ENCODE data around the gene EMC7.
A peak's percentile ranks its signal among the peaks of the same experiment; 100 is the strongest.

Gene EMC7

DNA sequence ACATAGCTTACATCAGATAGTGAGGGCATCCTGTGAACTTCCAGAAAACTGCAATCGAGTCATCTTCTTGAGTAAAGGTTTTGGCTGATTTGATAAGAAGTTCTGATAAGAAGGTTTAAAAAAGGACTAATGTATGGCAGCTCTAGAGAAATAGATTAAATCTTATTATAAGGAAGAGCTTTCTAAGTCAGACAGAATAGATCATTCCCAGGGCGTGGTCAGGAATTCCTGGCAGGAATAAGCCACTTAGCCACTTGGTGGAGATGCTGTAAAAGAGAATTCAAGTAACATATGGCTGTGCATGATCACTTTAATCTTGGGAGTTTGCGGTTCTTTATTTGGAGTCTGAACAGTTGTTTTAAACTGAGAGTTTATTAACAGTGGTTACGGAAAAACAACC lies 17.6 kb upstream of the EMC7 start:
- H3K27me3 ChIP-seq (ENCODE audit: control insufficient read depth, insufficient read depth, low read length): no peaks in the 10 kb centered on the region
- no peak overlapping the region for H3K4me3 ChIP-seq (ENCODE audit: low read depth, low read length)
- H3K27ac ChIP-seq (ENCODE audit: low read depth, low read length): no peak overlapping the region
- H3K9ac ChIP-seq (ENCODE audit: low read depth, low read length): no peak overlapping the region
- no peaks in the 10 kb centered on the region for H3K36me3 ChIP-seq (ENCODE audit: control insufficient read depth, insufficient read depth, low read length)
- H3K9me3 ChIP-seq (ENCODE audit: control insufficient read depth, insufficient read depth, low read length): no peaks in the 10 kb centered on the region
- H3K4me1 ChIP-seq (ENCODE audit: control insufficient read depth, insufficient read depth, low read length): no peaks in the 10 kb centered on the region

- Histone ChIP-seq H3K36me3 (ENCODE audit: control insufficient read depth, insufficient read depth, low read length) (no peaks in the 10 kb centered on the region), H3K9me3 (ENCODE audit: control insufficient read depth, insufficient read depth, low read length) (no peaks in the 10 kb centered on the region), H3K4me3 (ENCODE audit: low read depth, low read length) (no peak overlapping the region), H3K4me1 (ENCODE audit: control insufficient read depth, insufficient read depth, low read length) (no peaks in the 10 kb centered on the region), H3K27ac (ENCODE audit: low read depth, low read length) (no peak overlapping the region), H3K9ac (ENCODE audit: low read depth, low read length) (no peak overlapping the region), H3K27me3 (ENCODE audit: control insufficient read depth, insufficient read depth, low read length) (no peaks in the 10 kb centered on the region)
Measured at GRCh38 chr15:34116620-34117019, 15.0 kb upstream of the EMC7 start.

DNA sequence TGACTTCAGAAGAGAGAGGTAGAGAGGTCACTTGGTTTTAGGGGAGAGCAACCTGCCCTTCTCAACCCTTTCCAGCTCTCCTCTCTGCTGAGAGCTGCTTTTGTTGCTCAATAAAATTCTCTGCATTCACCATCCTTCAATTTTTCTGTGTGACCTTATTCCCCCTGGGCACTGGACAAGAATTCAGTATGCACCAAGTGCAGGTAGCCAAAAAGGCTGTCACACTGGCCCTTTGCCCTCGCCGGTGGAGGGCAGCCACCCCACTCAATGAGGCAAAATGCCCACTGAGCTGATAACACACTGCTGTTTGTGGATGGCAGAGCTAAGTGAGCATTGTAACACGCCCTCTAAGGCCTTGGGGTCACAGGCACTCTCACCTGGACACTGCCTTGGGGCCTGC lies 13.1 kb upstream of the EMC7 start:
- Histone ChIP-seq H3K4me1 (ENCODE audit: control insufficient read depth, insufficient read depth, low read length) (peaks cover 4% of the 10 kb centered on the region; the same call in 1 of the 2 replicates), H3K36me3 (ENCODE audit: control insufficient read depth, insufficient read depth, low read length) (no peaks in the 10 kb centered on the region), H3K27ac (ENCODE audit: low read depth, low read length) (no peak overlapping the region), H3K4me3 (ENCODE audit: low read depth, low read length) (no peak overlapping the region), H3K27me3 (ENCODE audit: control insufficient read depth, insufficient read depth, low read length) (no peaks in the 10 kb centered on the region), H3K9ac (ENCODE audit: low read depth, low read length) (no peak overlapping the region), H3K9me3 (ENCODE audit: control insufficient read depth, insufficient read depth, low read length) (no peaks in the 10 kb centered on the region)

GRCh38 chr15:34114215-34114614 lies 12.6 kb upstream of the EMC7 start:
- Histone ChIP-seq H3K27ac (ENCODE audit: low read depth, low read length) (no peak overlapping the region), H3K9ac (ENCODE audit: low read depth, low read length) (no peak overlapping the region)

GRCh38 chr15:34111488-34111887 lies 9.8 kb upstream of the EMC7 start:
- Histone ChIP-seq H3K9ac (ENCODE audit: low read depth, low read length) (no peak overlapping the region), H3K9me3 (ENCODE audit: control insufficient read depth, insufficient read depth, low read length) (no peaks in the 10 kb centered on the region), H3K4me1 (ENCODE audit: control insufficient read depth, insufficient read depth, low read length) (peaks cover 4% of the 10 kb centered on the region; the same call in 1 of the 2 replicates), H3K27ac (ENCODE audit: low read depth, low read length) (no peak overlapping the region), H3K27me3 (ENCODE audit: control insufficient read depth, insufficient read depth, low read length) (no peaks in the 10 kb centered on the region), H3K36me3 (ENCODE audit: control insufficient read depth, insufficient read depth, low read length) (no peaks in the 10 kb centered on the region), H3K4me3 (ENCODE audit: low read depth, low read length) (no peak overlapping the region)

More at GRCh38 chr15:34114215-34114614, 12.6 kb upstream of the EMC7 start:
- H3K4me3 ChIP-seq (ENCODE audit: low read depth, low read length): no peak overlapping the region
- no peaks in the 10 kb centered on the region for H3K27me3 ChIP-seq (ENCODE audit: control insufficient read depth, insufficient read depth, low read length)
- H3K9me3 ChIP-seq (ENCODE audit: control insufficient read depth, insufficient read depth, low read length): no peaks in the 10 kb centered on the region
- H3K4me1 ChIP-seq (ENCODE audit: control insufficient read depth, insufficient read depth, low read length): peaks cover 4% of the 10 kb centered on the region; the same call in 1 of the 2 replicates
- no peaks in the 10 kb centered on the region for H3K36me3 ChIP-seq (ENCODE audit: control insufficient read depth, insufficient read depth, low read length)

DNA sequence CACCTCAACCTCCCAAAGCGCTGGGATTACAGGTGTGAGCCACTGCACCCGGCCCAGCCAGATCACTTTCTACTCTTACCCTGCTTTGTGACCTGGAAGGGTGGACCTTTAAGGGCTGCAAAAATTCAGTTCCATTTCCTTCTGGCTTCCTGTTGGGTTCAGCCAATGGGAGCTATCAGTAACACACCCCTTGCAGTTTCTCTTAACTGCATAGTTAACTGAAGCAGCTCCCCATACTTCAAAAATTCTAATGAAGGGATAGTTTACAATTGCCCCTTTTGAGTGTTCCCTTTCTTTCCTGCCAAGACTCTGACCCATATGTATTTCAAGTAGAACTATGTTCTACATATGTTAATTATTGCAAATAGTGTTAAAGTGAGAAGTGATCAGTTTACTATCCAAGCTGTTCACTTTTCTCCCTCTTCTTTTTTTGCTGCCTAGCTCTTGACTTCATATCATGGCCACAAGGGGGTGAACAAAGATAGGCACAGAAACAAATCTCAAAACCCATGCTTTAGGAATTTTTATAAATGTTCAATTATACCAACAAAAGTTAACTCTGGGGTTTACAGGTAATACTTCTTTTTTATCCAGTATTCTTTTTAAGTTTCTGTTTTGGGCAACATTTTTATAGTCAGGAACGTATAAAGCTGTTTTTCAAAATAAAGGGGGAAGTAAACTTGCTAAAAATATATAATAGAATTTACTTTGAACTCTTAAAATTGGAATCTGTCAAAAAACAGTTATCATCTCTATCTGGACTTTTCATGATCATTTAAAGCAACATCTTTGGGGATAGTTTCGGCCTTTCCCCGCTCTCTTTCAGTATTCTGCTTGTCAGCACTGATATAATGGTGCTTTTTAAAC lies 8.4 kb upstream of the EMC7 start:
- Histone ChIP-seq H3K4me1 (ENCODE audit: control insufficient read depth, insufficient read depth, low read length) (peaks cover 4% of the 10 kb centered on the region; the same call in 1 of the 2 replicates), H3K36me3 (ENCODE audit: control insufficient read depth, insufficient read depth, low read length) (no peaks in the 10 kb centered on the region), H3K4me3 (ENCODE audit: low read depth, low read length) (no peak overlapping the region), H3K9ac (ENCODE audit: low read depth, low read length) (no peak overlapping the region), H3K27me3 (ENCODE audit: control insufficient read depth, insufficient read depth, low read length) (no peaks in the 10 kb centered on the region), H3K27ac (ENCODE audit: low read depth, low read length) (no peak overlapping the region), H3K9me3 (ENCODE audit: control insufficient read depth, insufficient read depth, low read length) (no peaks in the 10 kb centered on the region)

- Histone ChIP-seq H3K9ac (ENCODE audit: low read depth, low read length) (no peak overlapping the region), H3K4me3 (ENCODE audit: low read depth, low read length) (no peak overlapping the region), H3K27me3 (ENCODE audit: control insufficient read depth, insufficient read depth, low read length) (no peaks in the 10 kb centered on the region), H3K36me3 (ENCODE audit: control insufficient read depth, insufficient read depth, low read length) (no peaks in the 10 kb centered on the region), H3K27ac (ENCODE audit: low read depth, low read length) (no peak overlapping the region), H3K4me1 (ENCODE audit: control insufficient read depth, insufficient read depth, low read length) (peaks cover 4% of the 10 kb centered on the region; the same call in 1 of the 2 replicates), H3K9me3 (ENCODE audit: control insufficient read depth, insufficient read depth, low read length) (no peaks in the 10 kb centered on the region)
Measured at GRCh38 chr15:34107315-34107714, 5.7 kb upstream of the EMC7 start.

GRCh38 chr15:34106423-34106822 lies 4.8 kb upstream of the EMC7 start:
- H3K9me3 ChIP-seq (ENCODE audit: control insufficient read depth, insufficient read depth, low read length): no peaks in the 10 kb centered on the region
- no peak overlapping the region for H3K4me3 ChIP-seq (ENCODE audit: low read depth, low read length)
- H3K4me1 ChIP-seq (ENCODE audit: control insufficient read depth, insufficient read depth, low read length): peaks cover 4% of the 10 kb centered on the region; the same call in 1 of the 2 replicates
- H3K9ac ChIP-seq (ENCODE audit: low read depth, low read length): no peak overlapping the region
- no peaks in the 10 kb centered on the region for H3K27me3 ChIP-seq (ENCODE audit: control insufficient read depth, insufficient read depth, low read length)
- H3K27ac ChIP-seq (ENCODE audit: low read depth, low read length): no peak overlapping the region
- no peaks in the 10 kb centered on the region for H3K36me3 ChIP-seq (ENCODE audit: control insufficient read depth, insufficient read depth, low read length)

DNA sequence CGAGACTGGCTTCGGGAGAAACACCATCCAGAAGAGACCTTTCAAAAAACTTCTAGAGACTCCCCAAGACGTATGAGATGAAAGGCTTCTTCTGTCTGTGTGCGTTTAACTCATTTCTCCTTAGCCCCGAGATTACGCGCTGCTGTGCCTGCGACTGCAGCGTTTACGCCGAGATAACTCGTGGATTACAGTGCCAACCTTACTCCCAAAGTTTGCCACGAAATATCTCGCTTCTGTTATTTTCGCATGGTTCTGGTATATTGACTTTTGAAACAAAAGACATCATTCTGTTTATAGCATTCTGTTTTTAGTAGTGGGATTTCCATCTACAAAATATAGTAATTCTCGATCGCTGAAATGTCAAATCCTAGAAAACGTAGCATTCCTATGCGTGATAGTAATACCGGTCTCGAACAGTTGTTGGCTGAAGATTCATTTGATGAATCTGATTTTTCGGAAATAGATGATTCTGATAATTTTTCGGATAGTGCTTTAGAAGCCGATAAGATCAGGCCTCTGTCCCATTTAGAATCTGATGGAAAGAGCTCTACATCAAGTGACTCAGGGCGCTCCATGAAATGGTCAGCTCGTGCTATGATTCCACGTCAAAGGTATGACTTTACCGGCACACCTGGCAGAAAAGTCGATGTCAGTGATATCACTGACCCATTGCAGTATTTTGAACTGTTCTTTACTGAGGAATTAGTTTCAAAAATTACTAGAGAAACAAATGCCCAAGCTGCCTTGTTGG lies 688 bp upstream of the EMC7 start:
- H3K36me3 ChIP-seq (ENCODE audit: control insufficient read depth, insufficient read depth, low read length): no peaks in the 10 kb centered on the region; the same call in 1 of the 2 replicates
- H3K4me1 ChIP-seq (ENCODE audit: control insufficient read depth, insufficient read depth, low read length): peaks cover 8% of the 10 kb centered on the region
- peak overlapping the region; percentile 59 for H3K27ac ChIP-seq (ENCODE audit: low read depth, low read length)

GRCh38 chr15:34099914-34100313 lies 1.7 kb downstream of the EMC7 start:
- H3K4me1 ChIP-seq (ENCODE audit: control insufficient read depth, insufficient read depth, low read length): peaks cover 8% of the 10 kb centered on the region
- no peak overlapping the region for H3K4me3 ChIP-seq (ENCODE audit: low read depth, low read length)
- H3K9me3 ChIP-seq (ENCODE audit: control insufficient read depth, insufficient read depth, low read length): no peaks in the 10 kb centered on the region
- H3K27me3 ChIP-seq (ENCODE audit: control insufficient read depth, insufficient read depth, low read length): no peaks in the 10 kb centered on the region
- peaks cover 10% of the 10 kb centered on the region for H3K36me3 ChIP-seq (ENCODE audit: control insufficient read depth, insufficient read depth, low read length)
- H3K9ac ChIP-seq (ENCODE audit: low read depth, low read length): no peak overlapping the region
- no peak overlapping the region for H3K27ac ChIP-seq (ENCODE audit: low read depth, low read length)

More for the DNA sequence above, 688 bp upstream of the EMC7 start:
- no peaks in the 10 kb centered on the region for H3K27me3 ChIP-seq (ENCODE audit: control insufficient read depth, insufficient read depth, low read length)
- no peaks in the 10 kb centered on the region for H3K9me3 ChIP-seq (ENCODE audit: control insufficient read depth, insufficient read depth, low read length)
- peak overlapping the region; percentile 94 for H3K4me3 ChIP-seq (ENCODE audit: low read depth, low read length)
- peak overlapping the region; percentile 57; the same call in 1 of the 2 replicates for H3K9ac ChIP-seq (ENCODE audit: low read depth, low read length)

- Histone ChIP-seq H3K4me1 (ENCODE audit: control insufficient read depth, insufficient read depth, low read length) (no peaks in the 10 kb centered on the region), H3K27me3 (ENCODE audit: control insufficient read depth, insufficient read depth, low read length) (no peaks in the 10 kb centered on the region), H3K27ac (ENCODE audit: low read depth, low read length) (no peak overlapping the region), H3K9me3 (ENCODE audit: control insufficient read depth, insufficient read depth, low read length) (no peaks in the 10 kb centered on the region), H3K4me3 (ENCODE audit: low read depth, low read length) (no peak overlapping the region), H3K9ac (ENCODE audit: low read depth, low read length) (no peak overlapping the region), H3K36me3 (ENCODE audit: control insufficient read depth, insufficient read depth, low read length) (peaks cover 54% of the 10 kb centered on the region)
Measured at GRCh38 chr15:34085746-34086145, 15.9 kb downstream of the EMC7 start.

All from HUES48 (cell line).